ENCODE data around the gene TMEM221.

Gene TMEM221

GRCh38 chr19:17436874-17437267 is 11.6 kb downstream of the TMEM221 start:
- ATAC-seq: no peak

DNA sequence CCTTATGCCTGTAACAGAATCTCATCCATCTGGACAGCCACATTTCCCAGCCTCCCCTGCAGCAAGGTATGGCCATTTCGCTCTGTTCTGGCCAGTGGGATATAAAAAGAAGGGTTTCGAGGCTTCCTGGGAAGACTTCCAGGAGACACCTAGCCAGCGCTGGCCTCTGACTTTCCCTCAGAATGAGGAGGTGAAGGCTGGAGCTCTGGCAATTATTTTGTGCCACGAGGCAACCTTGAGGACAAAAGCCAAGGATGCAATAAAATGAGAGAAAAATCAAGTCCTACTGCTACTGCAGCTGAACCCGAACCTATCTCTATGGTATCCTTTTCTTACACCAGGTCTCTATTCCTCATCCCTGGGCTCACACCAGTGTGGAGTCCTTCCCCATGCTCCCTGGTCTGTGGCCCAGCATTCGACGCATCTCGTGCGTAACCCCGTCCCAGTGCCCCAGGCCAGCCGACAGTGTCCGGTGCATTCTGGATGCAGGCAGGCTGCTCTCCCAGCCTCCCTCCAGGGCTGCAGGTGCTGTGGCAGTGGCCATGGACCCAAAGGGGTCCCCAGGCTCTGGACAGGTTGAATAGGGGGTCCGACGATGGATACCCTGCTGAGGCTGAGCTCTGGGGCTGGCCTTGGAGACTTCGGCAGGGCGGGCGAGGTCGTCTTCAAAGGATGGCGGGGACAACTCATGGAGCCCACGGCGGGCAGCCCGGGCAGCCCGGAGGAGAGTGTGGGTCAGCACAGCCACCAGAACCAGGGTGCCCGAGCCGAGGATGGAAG is 12.2 kb downstream of the TMEM221 start:
- no peak for TF ChIP-seq ZFP3 (CRISPR knock-in tag; IDR thresholded peaks at IDR 0.05)
- TF ChIP-seq ARNTL (CRISPR knock-in tag; IDR thresholded peaks at IDR 0.05; ENCODE audit: borderline replicate concordance, low read depth): no peak
- no peak for TF ChIP-seq CSDC2 (CRISPR knock-in tag; IDR thresholded peaks at IDR 0.05)
- ATAC-seq: no peak

More at GRCh38 chr19:17436874-17437267, 11.6 kb downstream of the TMEM221 start:
- TF ChIP-seq OSR1 (CRISPR knock-in tag; IDR thresholded peaks at IDR 0.05) (no peak), BACH2 (CRISPR knock-in tag; IDR thresholded peaks at IDR 0.05; ENCODE audit: borderline replicate concordance) (no peak), ZNF8 (CRISPR knock-in tag; IDR thresholded peaks at IDR 0.05) (no peak), SNAI2 (CRISPR knock-in tag; IDR thresholded peaks at IDR 0.05) (no peak), ZNF565 (CRISPR knock-in tag; conservative IDR thresholded peaks at IDR 0.05; ENCODE audit: low read depth) (no peak), ZFP3 (CRISPR knock-in tag; IDR thresholded peaks at IDR 0.05) (no peak)
- TF ChIP-seq, protein P1, sequence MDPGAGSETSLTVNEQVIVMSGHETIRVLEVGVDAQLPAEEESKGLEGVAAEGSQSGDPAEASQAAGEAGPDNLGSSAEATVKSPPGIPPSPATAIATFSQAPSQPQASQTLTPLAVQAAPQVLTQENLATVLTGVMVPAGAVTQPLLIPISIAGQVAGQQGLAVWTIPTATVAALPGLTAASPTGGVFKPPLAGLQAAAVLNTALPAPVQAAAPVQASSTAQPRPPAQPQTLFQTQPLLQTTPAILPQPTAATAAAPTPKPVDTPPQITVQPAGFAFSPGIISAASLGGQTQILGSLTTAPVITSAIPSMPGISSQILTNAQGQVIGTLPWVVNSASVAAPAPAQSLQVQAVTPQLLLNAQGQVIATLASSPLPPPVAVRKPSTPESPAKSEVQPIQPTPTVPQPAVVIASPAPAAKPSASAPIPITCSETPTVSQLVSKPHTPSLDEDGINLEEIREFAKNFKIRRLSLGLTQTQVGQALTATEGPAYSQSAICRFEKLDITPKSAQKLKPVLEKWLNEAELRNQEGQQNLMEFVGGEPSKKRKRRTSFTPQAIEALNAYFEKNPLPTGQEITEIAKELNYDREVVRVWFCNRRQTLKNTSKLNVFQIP (CRISPR knock-in tag; IDR thresholded peaks at IDR 0.05; ENCODE audit: borderline replicate concordance, low read depth): no peak
- TF ChIP-seq, protein P2, sequence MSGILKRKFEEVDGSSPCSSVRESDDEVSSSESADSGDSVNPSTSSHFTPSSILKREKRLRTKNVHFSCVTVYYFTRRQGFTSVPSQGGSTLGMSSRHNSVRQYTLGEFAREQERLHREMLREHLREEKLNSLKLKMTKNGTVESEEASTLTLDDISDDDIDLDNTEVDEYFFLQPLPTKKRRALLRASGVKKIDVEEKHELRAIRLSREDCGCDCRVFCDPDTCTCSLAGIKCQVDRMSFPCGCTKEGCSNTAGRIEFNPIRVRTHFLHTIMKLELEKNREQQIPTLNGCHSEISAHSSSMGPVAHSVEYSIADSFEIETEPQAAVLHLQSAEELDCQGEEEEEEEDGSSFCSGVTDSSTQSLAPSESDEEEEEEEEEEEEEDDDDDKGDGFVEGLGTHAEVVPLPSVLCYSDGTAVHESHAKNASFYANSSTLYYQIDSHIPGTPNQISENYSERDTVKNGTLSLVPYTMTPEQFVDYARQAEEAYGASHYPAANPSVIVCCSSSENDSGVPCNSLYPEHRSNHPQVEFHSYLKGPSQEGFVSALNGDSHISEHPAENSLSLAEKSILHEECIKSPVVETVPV (CRISPR knock-in tag; IDR thresholded peaks at IDR 0.05): no peak

DNA sequence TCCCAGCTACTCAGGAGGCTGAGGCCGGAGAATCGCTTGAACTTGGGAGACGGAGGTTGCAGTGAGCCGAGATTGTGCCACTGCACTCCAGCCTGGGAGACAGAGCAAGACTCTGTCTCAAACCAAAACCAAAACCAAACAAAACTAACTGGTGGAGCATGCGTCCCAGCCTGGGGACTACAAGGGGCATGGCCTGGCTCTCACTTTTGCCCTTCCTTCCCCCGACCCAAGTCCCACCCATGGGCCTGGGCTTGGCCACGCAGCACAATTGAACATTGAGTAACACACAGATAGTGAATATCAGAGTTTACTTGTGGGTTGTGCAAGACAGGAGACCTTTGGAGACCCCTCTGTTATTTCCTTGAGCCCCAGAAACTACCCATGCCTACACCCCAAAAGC is 13.2 kb downstream of the TMEM221 start:
- ATAC-seq: no peak
- TF ChIP-seq, protein P3, sequence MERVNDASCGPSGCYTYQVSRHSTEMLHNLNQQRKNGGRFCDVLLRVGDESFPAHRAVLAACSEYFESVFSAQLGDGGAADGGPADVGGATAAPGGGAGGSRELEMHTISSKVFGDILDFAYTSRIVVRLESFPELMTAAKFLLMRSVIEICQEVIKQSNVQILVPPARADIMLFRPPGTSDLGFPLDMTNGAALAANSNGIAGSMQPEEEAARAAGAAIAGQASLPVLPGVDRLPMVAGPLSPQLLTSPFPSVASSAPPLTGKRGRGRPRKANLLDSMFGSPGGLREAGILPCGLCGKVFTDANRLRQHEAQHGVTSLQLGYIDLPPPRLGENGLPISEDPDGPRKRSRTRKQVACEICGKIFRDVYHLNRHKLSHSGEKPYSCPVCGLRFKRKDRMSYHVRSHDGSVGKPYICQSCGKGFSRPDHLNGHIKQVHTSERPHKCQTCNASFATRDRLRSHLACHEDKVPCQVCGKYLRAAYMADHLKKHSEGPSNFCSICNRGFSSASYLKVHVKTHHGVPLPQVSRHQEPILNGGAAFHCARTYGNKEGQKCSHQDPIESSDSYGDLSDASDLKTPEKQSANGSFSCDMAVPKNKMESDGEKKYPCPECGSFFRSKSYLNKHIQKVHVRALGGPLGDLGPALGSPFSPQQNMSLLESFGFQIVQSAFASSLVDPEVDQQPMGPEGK (CRISPR knock-in tag; IDR thresholded peaks at IDR 0.05; ENCODE audit: borderline replicate concordance): no peak
- no peak for TF ChIP-seq GLIS3 (CRISPR knock-in tag; IDR thresholded peaks at IDR 0.05)
- TF ChIP-seq CSDC2 (CRISPR knock-in tag; IDR thresholded peaks at IDR 0.05): no peak
- no peak for TF ChIP-seq ZNF8 (CRISPR knock-in tag; IDR thresholded peaks at IDR 0.05)
- TF ChIP-seq TOX (CRISPR knock-in tag; IDR thresholded peaks at IDR 0.05; ENCODE audit: borderline replicate concordance): no peak
- no peak for TF ChIP-seq BACH2 (CRISPR knock-in tag; IDR thresholded peaks at IDR 0.05; ENCODE audit: borderline replicate concordance)
- TF ChIP-seq SNAI2 (CRISPR knock-in tag; IDR thresholded peaks at IDR 0.05): no peak
- TF ChIP-seq PPARA (CRISPR knock-in tag; IDR thresholded peaks at IDR 0.05; ENCODE audit: borderline replicate concordance): no peak
- no peak for TF ChIP-seq ARNTL (CRISPR knock-in tag; IDR thresholded peaks at IDR 0.05; ENCODE audit: borderline replicate concordance, low read depth)
- TF ChIP-seq ZFP3 (CRISPR knock-in tag; IDR thresholded peaks at IDR 0.05): no peak
- TF ChIP-seq, protein P1 (CRISPR knock-in tag; IDR thresholded peaks at IDR 0.05; ENCODE audit: borderline replicate concordance, low read depth): no peak
- TF ChIP-seq TCF4 (CRISPR knock-in tag; IDR thresholded peaks at IDR 0.05; ENCODE audit: borderline replicate concordance): no peak
- TF ChIP-seq, protein P2 (CRISPR knock-in tag; IDR thresholded peaks at IDR 0.05): no peak

DNA sequence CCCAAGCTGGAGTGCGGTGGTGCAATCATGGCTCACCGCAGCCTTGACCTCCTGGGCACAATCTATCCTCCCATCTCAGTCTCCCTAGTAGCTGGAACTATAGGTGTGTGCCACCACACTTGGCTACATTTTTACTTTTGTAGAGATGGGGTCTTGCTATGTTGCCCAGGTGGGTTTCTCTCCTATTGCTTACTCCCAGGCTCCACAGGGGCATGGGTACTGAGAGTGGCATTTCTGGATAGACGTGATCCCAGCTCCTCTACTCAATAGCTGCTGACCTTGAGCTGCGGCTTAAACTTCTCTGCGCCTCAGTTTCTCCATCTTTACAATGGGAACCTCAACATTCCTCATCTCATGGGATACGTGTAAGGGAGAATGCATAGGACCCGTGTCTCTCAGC is 17.1 kb downstream of the TMEM221 start:
- ATAC-seq: no peak
- no peak for TF ChIP-seq RARB (CRISPR knock-in tag; IDR thresholded peaks at IDR 0.05)
- TF ChIP-seq ZFP3 (CRISPR knock-in tag; IDR thresholded peaks at IDR 0.05): no peak
- TF ChIP-seq ZNF70 (CRISPR knock-in tag; IDR thresholded peaks at IDR 0.05): no peak
- TF ChIP-seq BACH2 (CRISPR knock-in tag; IDR thresholded peaks at IDR 0.05; ENCODE audit: borderline replicate concordance): no peak
- TF ChIP-seq ZNF565 (CRISPR knock-in tag; conservative IDR thresholded peaks at IDR 0.05; ENCODE audit: low read depth): no peak
- no peak for TF ChIP-seq ZFP30 (CRISPR knock-in tag; IDR thresholded peaks at IDR 0.05)

All from SK-N-SH treated with all-trans-retinoic acid at 6 μM for 48 hours (cell line).